ENCODE measurements around the gene ISX.

DNA sequence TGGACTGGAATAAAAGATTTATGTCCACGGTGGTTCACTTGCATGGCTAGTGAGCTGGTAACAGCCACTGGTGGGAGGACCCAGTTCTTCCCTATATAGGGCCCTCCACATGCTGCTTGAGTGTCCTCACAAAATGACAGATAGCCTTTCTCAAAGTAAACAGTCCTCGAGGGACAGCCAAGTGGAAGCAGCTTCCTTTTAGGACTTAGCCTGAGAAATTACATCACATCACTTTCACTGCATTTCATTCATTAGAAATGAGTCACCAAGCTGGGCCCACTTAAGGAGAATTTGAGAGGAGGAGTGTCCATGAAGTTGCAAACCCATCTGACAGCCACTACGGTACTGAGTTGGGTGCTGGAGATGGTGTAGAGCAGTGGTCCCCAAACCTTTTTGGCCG is 7.0 kb downstream of the ISX start:
- TF ChIP-seq, protein P1, sequence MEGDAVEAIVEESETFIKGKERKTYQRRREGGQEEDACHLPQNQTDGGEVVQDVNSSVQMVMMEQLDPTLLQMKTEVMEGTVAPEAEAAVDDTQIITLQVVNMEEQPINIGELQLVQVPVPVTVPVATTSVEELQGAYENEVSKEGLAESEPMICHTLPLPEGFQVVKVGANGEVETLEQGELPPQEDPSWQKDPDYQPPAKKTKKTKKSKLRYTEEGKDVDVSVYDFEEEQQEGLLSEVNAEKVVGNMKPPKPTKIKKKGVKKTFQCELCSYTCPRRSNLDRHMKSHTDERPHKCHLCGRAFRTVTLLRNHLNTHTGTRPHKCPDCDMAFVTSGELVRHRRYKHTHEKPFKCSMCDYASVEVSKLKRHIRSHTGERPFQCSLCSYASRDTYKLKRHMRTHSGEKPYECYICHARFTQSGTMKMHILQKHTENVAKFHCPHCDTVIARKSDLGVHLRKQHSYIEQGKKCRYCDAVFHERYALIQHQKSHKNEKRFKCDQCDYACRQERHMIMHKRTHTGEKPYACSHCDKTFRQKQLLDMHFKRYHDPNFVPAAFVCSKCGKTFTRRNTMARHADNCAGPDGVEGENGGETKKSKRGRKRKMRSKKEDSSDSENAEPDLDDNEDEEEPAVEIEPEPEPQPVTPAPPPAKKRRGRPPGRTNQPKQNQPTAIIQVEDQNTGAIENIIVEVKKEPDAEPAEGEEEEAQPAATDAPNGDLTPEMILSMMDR (IDR thresholded peaks at IDR 0.05), result no peak
- TF ChIP-seq, protein P2, sequence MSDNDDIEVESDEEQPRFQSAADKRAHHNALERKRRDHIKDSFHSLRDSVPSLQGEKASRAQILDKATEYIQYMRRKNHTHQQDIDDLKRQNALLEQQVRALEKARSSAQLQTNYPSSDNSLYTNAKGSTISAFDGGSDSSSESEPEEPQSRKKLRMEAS (IDR thresholded peaks at IDR 0.05), result no peak
- TF ChIP-seq ELK1 (IDR thresholded peaks at IDR 0.05; ENCODE audit: low read depth, low read length), result no peak
- no peak for TF ChIP-seq CEBPB (IDR thresholded peaks at IDR 0.05)
- TF ChIP-seq POLR2A (IDR thresholded peaks at IDR 0.05; ENCODE audit: low read length), result no peak
- no peak for TF ChIP-seq JUNB (IDR thresholded peaks at IDR 0.05)
- no peak for TF ChIP-seq RAD21 (conservative IDR thresholded peaks at IDR 0.05 in 1 of 2, IDR thresholded peaks at IDR 0.05 in 1 of 2)
- TF ChIP-seq RFX5 (IDR thresholded peaks at IDR 0.05), result no peak
- TF ChIP-seq RNF2 (IDR thresholded peaks at IDR 0.05; ENCODE audit: borderline replicate concordance, low read depth), result no peak
- TF ChIP-seq, protein P3, sequence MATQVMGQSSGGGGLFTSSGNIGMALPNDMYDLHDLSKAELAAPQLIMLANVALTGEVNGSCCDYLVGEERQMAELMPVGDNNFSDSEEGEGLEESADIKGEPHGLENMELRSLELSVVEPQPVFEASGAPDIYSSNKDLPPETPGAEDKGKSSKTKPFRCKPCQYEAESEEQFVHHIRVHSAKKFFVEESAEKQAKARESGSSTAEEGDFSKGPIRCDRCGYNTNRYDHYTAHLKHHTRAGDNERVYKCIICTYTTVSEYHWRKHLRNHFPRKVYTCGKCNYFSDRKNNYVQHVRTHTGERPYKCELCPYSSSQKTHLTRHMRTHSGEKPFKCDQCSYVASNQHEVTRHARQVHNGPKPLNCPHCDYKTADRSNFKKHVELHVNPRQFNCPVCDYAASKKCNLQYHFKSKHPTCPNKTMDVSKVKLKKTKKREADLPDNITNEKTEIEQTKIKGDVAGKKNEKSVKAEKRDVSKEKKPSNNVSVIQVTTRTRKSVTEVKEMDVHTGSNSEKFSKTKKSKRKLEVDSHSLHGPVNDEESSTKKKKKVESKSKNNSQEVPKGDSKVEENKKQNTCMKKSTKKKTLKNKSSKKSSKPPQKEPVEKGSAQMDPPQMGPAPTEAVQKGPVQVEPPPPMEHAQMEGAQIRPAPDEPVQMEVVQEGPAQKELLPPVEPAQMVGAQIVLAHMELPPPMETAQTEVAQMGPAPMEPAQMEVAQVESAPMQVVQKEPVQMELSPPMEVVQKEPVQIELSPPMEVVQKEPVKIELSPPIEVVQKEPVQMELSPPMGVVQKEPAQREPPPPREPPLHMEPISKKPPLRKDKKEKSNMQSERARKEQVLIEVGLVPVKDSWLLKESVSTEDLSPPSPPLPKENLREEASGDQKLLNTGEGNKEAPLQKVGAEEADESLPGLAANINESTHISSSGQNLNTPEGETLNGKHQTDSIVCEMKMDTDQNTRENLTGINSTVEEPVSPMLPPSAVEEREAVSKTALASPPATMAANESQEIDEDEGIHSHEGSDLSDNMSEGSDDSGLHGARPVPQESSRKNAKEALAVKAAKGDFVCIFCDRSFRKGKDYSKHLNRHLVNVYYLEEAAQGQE (IDR thresholded peaks at IDR 0.05), result no peak
